ENCODE results near the gene CAPN14.

Gene CAPN14

DNA sequence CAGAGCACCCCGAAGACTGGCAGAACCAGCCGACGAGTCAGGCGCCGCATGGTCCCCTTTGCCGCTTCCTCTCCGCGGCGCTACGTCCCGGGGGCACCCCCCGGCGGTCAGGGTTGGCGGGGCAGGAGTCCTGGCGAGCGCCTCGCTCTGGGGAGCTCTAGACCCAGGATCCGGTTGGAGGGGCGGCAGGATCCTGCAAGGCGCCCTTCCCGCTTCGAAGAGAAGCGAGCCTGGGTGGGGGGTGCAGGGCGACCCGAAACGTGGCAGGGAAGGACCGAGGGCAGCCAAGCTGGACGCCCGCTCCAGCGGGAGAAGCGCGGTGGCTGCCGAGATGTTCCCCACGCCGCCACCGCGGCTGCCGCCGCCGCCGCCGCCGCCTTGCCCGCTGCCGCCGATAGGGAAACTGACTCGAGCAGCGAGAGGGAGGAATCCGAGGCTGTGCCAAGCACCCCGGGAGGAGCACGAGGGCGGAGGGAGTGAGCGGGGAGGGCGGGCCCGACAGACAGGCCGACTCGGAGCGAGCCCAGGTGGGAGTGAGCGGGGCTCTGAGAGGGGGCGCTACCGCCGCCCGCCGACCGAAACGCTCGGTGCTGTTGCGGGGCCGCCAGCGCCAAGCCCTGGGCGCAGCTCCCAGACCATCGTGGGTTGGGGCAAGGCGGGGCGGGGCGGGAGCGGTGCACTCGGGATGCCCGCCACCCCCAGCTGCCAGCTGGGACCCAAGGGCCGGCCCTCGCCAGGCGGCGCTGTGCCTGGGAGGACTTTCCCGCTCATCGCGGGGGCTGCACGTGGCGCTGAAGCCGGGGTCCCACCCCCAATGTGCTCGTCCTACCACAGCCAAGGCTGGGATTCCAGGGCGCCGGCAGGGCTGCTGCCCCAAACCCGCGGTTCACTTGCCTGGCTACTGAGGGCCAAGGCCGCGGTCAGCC lies 79.0 kb downstream of the CAPN14 start, which contains the start of gene GALNT14:
Gene GALNT14 (minus strand): TSS at position 404 of the 926 bp plus-strand sequence. CDS start 354 bp downstream, at position 50.
- peak; percentile 28 to 67 for DNase-seq

DNA sequence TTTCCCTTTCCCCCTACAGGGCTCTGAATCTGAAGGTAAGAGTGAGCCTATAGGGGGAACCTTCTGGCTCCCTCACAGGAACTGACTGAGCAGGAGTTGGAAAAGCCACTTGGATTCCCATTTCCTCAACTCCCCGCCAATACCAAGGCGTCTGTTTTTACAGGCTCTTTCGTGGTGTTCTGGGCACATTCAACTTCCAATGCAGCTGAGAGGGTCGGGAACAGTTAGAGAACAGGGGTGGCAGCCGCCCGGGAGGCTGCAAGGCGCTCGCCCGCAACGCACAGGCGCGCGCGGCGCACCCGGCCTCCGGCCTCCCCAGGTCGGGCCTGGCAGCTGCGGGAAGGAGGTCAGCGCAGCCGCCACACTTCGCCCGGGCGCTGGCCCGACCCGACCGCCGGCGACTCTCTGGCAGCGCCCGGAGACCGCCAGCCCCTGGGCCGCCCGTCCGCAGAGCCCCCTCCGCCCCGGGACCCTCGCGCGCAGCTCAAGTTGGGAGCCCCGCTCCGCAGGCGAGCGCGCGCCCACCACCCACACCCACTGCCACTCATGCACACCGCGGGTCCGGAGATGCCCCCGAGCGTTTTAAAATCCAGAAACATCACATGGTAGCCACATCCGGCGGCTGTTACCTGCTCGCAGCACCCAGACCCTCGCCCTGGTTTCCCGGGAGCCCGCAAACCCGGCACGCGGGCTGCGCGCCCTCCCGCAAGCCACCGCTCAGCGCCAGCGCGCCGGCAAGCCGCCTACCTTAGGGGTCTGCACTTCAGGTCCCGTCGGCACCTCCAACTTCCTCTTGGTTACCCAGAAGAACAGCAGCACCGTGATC lies 79.9 kb downstream of the CAPN14 start:
- no peak for DNase-seq

DNA sequence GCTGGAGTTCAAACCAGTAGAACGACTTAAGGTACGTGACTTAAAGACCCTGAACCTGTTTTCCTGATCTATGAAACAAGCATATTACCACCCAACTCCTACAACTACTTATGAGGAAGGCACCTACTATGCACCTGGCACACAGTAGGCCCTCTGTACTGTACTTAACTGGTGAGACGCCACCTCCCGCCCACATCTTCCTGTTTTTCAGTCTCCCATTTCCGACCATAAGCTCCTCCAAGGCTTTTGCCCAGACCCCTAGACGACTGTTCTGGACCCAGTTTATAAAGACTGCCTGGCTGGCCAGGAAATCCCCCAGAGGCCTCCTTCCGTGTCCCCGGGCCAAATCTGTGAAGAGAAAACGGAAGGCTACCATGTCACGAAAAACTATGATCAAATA lies 80.6 kb downstream of the CAPN14 start:
- no peak for DNase-seq

DNA sequence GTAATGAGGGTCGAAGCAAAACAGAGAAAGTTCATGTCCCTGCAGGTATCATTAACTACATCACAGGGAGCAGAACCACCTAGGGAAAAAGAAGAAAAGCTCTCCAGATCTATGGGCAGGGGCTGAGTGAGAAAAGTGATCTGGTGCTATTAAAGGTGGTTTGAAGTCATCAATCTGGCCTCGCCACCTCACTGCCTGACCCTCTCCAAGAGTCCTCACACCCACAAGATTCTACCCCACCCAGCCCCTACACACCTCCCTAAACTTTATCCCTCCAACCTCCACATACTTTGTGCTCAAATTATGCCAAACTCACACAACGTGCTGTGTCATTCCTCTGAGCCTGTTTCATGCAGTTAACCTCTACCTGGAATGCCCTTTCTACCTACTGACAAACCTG lies 81.3 kb downstream of the CAPN14 start:
- no peak for DNase-seq

DNA sequence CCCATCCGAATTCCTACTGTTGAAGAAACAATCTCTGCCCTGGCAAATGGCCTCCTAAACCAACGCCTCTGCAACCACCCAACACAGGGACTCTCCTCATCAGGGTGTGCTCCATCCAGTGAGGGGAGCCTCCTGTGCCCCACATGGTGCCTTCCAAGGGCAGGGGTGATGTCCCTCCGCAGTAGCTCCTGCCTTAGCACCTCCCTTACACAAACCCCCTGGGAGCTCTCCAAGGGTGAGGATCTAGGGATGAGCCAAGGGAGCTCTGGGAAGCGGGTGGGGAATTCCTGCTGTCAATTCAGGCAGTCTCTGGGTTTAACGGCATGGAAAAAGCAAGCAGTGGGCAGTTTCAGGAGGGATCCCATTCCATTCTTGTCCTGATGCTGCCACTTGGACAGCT lies 82.8 kb downstream of the CAPN14 start:
- DNase-seq, result no peak

DNA sequence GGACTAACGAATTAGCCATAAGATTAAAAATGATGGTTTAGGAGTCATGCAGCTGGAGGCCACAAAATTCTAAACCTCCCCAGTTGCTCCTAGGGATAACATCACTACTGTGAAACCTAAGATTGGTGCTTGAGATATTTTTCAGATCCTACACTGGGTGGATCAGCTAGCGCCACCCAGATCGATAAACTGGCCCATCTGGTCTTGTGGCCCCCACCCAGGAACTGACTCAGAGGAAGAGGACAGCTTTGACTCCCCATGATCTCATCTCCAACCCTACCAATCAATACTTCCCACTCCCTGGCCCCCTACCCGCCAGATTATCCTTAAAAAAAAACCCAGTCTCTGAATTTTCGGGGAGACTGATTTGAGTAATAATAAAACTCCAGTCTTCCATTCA lies 84.5 kb downstream of the CAPN14 start:
- no peak for DNase-seq

DNA sequence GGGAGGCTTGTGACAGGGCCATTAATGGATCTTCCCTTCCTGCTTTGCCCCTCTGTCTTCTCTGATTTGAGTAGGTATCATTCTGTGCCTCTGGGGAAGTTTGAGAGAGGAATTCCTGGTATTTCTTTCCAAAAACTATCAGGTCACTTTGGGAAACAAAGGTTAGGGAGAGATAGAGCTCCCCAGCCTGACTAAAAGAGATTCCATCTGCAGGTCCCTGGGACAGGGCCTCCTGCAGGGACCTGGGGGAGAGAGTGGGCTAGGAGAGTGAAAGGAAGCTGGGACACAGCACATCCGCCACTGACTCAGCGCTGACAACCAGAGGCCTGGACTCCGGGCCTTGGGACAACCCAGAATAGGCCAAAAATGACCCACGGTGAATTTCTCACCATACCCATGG lies 85.4 kb downstream of the CAPN14 start:
- DNase-seq, result no peak

DNA sequence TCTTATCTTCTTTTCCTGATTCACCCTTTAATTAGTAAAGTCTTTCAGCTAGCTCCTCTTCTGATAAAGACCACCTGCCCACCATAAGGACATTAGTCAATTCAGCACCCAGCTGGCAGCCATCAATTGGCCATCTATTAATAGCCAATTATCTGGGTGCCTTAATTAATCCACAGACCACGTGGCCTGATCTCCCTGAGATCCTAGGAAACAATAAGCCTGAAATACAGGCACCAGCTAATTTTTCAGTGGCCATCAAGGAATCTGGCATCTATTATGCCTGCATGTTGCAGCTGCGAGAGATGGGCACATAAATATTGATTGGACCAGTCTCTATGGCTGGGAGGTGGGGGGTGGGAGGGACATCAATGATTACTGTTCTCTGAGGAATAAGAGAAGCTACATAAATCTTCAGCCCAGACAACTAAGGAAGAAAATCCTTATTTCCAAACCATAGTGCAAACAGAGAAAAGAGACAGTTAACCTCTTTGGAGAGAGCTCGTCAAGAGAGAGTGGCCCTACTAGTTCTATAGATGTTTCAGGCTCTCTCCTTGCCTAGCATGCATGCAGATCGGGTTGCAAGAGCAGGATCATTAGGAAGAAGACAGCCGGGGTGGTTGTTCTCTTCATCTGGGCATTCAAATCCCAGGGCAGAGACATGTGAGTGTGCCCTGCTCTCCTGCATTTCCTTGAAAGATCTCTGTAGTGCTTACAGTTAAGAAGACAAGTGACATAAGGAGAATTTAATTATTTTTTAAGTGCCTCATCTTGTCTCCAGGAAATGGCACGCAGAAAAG lies 87.7 kb downstream of the CAPN14 start:
- DNase-seq, result no peak

DNA sequence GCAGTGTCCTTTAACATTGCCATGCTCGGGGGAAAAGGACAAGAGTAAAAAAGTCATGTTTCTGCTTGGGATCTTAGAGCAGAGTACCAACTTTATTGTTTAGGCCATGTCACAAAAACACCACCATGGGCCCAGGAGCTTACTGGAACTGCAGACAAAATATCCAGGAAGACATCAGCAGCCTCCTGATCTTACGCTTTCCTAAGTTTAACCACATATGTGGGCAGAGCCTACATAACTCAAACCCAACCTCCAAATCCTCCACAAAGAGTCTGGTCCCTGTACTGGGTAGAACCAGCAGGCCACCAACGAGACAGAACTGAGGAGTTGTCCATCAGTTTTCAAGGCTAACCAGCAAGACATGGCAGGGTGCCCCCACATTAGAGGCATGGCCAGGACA lies 89.4 kb downstream of the CAPN14 start:
- DNase-seq, result no peak

DNA sequence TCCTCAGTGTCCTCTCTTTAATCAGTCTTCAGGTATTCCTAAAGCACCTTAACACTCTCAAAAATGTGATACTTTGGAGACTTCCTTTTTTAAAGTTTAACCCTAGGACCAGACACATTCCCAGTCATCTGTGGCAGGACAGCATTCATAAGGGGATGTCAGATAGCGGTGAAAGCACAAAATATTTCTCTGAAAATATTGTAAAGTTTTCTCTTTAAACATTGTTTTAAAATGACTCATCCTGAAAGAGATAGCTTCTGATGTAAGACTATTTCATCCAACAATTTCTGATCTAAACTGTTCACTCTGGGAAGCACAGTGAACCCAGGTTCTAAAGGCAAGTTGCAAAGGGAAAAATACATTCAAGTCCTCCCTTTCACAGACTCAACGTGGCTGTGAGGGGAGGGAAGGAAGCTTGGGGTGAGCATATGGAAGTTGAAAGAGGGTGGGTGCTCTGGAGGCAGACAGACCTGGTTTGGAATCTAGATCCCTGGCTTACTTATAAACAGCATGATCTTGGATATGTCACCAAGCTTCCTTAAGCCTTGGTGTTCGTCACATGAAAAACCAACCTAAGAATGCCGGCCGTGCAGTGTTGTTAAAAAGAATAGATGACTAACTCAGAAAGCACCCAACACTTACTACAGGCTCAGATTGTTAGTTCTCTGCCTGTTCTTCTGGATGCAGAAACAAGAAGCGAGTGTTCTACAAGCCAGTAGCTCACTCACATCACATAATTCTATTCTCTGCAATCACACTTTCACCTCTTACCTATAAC lies 91.2 kb downstream of the CAPN14 start:
- DNase-seq, result no peak

DNA sequence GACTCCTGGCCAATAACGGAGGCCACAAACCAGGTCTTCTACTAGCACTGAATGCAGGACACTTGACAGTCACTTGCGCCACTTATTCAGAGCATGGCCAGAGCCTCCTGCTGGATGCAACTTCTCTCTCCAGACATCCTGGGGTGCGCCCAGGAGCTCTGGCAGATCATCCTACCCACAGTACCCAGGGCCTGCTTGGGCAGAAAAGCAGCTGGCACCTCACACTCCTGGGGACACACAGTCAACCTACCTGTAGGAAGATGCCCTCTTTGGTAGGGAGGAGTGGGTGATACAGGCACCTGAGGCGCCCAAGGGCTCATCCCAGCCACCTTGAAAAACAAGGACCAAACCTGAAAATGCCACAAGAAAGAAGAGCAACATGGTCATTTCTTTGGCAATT lies 92.4 kb downstream of the CAPN14 start:
- DNase-seq, result no peak

Measured in bone marrow (tissue), 2 donors.